ENCODE measurements around the gene MPEG1. TPM values are rescaled to one million over a fixed set of nuclear protein-coding genes. Genes with fewer than 3 reads are reported as not detected.

MPEG1 gene
- total RNA-seq, 2 experiments from 2014 or later = 2.8 to 2.9 TPM

DNA sequence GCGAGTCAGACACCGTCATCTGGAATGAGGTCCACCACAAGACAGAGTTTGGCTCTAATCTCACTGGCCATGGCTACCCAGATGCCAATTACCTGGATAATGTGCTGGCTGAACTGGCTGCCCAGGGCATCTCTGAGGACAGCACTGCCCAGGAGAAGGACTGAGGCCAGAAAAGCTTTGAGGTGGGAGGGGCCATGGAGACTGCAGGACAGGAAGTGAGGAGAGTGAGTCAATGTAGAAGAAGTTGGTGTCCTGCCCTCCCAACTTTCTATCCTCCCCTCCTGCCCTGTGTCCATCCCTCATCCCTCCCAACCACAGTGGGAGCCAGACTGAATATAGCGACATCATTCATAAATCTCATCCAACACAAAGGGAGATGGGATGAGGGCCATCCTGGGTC is 8.0 kb downstream of the MPEG1 start:
- ChIA-PET POLR2A (no interaction called here), CTCF (no interaction called here)
- intact Hi-C loops (cut with DNase I, micrococcal nuclease) = no loop called here
- Mint-ChIP-seq H3K27me3 (no peaks in the 10 kb centered on the region), H3K27ac (no peak overlapping the region), H3K36me3 (ENCODE audit: low read depth) (no peaks in the 10 kb centered on the region), H3K4me3 (no peak overlapping the region), H3K4me1 (ENCODE audit: low read depth) (peaks cover 37% of the 10 kb centered on the region), H3K9me3 (no peaks in the 10 kb centered on the region)
- no peak overlapping the region for H3K4me3 ChIP-seq (ENCODE audit: low read length)
- H3K9me3 ChIP-seq (ENCODE audit: control insufficient read depth in 1 of 2, insufficient read depth in 1 of 2, low read length in 2 of 2) = no peaks in the 10 kb centered on the region
- no peaks in the 10 kb centered on the region for H3K36me3 ChIP-seq (ENCODE audit: insufficient read depth, low read length)
- no peak for DNase-seq
- no peak for ATAC-seq (ENCODE audit: poor library complexity)
- no peaks in the 10 kb centered on the region for H3K27me3 ChIP-seq (ENCODE audit: control insufficient read depth in 1 of 2, insufficient read depth in 2 of 2, low read length in 2 of 2)
- TF ChIP-seq, protein P1, sequence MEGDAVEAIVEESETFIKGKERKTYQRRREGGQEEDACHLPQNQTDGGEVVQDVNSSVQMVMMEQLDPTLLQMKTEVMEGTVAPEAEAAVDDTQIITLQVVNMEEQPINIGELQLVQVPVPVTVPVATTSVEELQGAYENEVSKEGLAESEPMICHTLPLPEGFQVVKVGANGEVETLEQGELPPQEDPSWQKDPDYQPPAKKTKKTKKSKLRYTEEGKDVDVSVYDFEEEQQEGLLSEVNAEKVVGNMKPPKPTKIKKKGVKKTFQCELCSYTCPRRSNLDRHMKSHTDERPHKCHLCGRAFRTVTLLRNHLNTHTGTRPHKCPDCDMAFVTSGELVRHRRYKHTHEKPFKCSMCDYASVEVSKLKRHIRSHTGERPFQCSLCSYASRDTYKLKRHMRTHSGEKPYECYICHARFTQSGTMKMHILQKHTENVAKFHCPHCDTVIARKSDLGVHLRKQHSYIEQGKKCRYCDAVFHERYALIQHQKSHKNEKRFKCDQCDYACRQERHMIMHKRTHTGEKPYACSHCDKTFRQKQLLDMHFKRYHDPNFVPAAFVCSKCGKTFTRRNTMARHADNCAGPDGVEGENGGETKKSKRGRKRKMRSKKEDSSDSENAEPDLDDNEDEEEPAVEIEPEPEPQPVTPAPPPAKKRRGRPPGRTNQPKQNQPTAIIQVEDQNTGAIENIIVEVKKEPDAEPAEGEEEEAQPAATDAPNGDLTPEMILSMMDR (IDR thresholded peaks at IDR 0.05) = no peak
- H3K27ac ChIP-seq (ENCODE audit: low read depth in 1 of 2, low read length in 2 of 2) = no peak overlapping the region
- H3K4me1 ChIP-seq (ENCODE audit: insufficient read depth, low read length) = peaks cover 27% of the 10 kb centered on the region

DNA sequence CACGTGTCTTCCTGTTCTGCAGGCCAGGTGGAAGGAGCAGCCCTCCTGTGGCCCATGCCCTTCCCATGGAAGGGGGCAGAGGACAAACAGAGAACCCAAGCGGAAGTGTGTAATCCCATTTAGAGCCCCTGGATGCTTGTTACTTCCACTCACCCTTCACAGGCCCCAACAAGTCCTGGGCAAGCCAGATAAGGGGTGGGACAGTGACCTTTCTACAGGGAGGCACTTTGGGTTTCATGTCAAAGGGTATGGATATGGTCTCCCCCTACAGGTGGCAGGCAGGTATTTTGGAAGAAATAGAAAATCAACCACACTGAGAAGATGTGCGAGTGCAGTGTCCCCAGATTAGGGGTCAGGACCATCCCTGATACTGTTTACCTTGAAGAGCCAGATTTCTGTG is 11.4 kb downstream of the MPEG1 start:
- no peak overlapping the region for H3K4me3 Mint-ChIP-seq
- intact Hi-C loops (cut with DNase I, micrococcal nuclease) = no loop called here
- Histone ChIP-seq H3K36me3 (ENCODE audit: insufficient read depth, low read length) (no peaks in the 10 kb centered on the region), H3K27me3 (ENCODE audit: control insufficient read depth in 1 of 2, insufficient read depth in 2 of 2, low read length in 2 of 2) (no peaks in the 10 kb centered on the region), H3K9me3 (ENCODE audit: control insufficient read depth in 1 of 2, insufficient read depth in 1 of 2, low read length in 2 of 2) (no peaks in the 10 kb centered on the region), H3K27ac (ENCODE audit: low read depth in 1 of 2, low read length in 2 of 2) (no peak overlapping the region), H3K4me3 (ENCODE audit: low read length) (no peak overlapping the region), H3K4me1 (ENCODE audit: insufficient read depth, low read length) (peaks cover 5% of the 10 kb centered on the region)
- ATAC-seq (ENCODE audit: poor library complexity) (no peak), DNase-seq (no peak)
- H3K36me3 Mint-ChIP-seq (ENCODE audit: low read depth) = no peaks in the 10 kb centered on the region
- H3K4me1 Mint-ChIP-seq (ENCODE audit: low read depth) = peaks cover 15% of the 10 kb centered on the region
- H3K27ac Mint-ChIP-seq = no peak overlapping the region
- ChIA-PET CTCF (interaction anchor here (1.3 to 2.5 kb wide), 2 partner anchors 30 to 43 kb away, joined by 5 read pairs; partner anchors contain the start of gene DTX4), POLR2A (no interaction called here)
- no peaks in the 10 kb centered on the region for H3K27me3 Mint-ChIP-seq
- TF ChIP-seq, protein P1 (IDR thresholded peaks at IDR 0.05) = no peak
- no peaks in the 10 kb centered on the region for H3K9me3 Mint-ChIP-seq

DNA sequence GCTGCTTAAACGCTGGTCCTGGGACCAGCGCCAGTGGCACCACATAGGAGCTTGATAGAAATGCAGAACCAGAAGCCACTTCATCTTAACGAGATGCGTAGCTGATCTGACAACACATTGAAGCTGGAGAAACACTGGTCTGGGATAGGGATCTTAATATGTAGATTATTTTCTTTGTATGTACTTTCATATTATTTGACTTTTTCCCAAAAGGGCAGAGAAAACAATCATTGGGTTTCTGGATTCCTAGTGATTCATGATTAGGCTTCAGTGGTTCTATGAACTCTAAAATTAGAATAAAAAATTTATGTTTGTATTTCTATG is 12.3 kb downstream of the MPEG1 start:
- ChIA-PET POLR2A (no interaction called here), CTCF (no interaction called here)
- TF ChIP-seq, protein P1 (IDR thresholded peaks at IDR 0.05) = no peak
- H3K27me3 Mint-ChIP-seq = no peaks in the 10 kb centered on the region
- H3K4me3 Mint-ChIP-seq = no peak overlapping the region
- Histone ChIP-seq H3K9me3 (ENCODE audit: control insufficient read depth in 1 of 2, insufficient read depth in 1 of 2, low read length in 2 of 2) (no peaks in the 10 kb centered on the region), H3K27me3 (ENCODE audit: control insufficient read depth in 1 of 2, insufficient read depth in 2 of 2, low read length in 2 of 2) (no peaks in the 10 kb centered on the region), H3K27ac (ENCODE audit: low read depth in 1 of 2, low read length in 2 of 2) (no peak overlapping the region), H3K4me1 (ENCODE audit: insufficient read depth, low read length) (peaks cover under 1% of the 10 kb centered on the region), H3K4me3 (ENCODE audit: low read length) (no peak overlapping the region), H3K36me3 (ENCODE audit: insufficient read depth, low read length) (no peaks in the 10 kb centered on the region)
- no peak for DNase-seq
- no peaks in the 10 kb centered on the region for H3K36me3 Mint-ChIP-seq (ENCODE audit: low read depth)
- no peak overlapping the region for H3K27ac Mint-ChIP-seq
- intact Hi-C loops (cut with DNase I, micrococcal nuclease) = no loop called here
- no peaks in the 10 kb centered on the region for H3K9me3 Mint-ChIP-seq
- ATAC-seq (ENCODE audit: poor library complexity) = no peak
- H3K4me1 Mint-ChIP-seq (ENCODE audit: low read depth) = peaks cover 12% of the 10 kb centered on the region
